ENCODE results near the gene PANK1. TPM values are rescaled to one million over a fixed set of nuclear protein-coding genes. Genes with fewer than 3 reads are reported as not detected.
"Not testable (repeated sequence)": the region's sequence is repeated elsewhere in the genome, so short reads cannot be mapped to it uniquely, and the experiment has no call there.

PANK1 gene
- total RNA-seq, 2 donors from 2014 or later = 4.5 to 10.5 TPM

GRCh38 chr10:89622151-89622550 lies 22.9 kb downstream of the PANK1 start:
- no peak for ATAC-seq
- Mint-ChIP-seq H3K4me3 (no peak overlapping the region), H3K9me3 (peaks cover 4% of the 10 kb centered on the region), H3K27ac (no peak overlapping the region), H3K4me1 (ENCODE audit: low read depth in 2 of 2) (peaks cover 0 to 3% of the 10 kb centered on the region in 2 donors), H3K27me3 (no peaks in the 10 kb centered on the region), H3K36me3 (peaks cover 6% of the 10 kb centered on the region)
- DNase-seq (ENCODE audit: low spot score) = no peak

GRCh38 chr10:89621438-89621837 lies 23.6 kb downstream of the PANK1 start:
- Mint-ChIP-seq H3K9me3 (peaks cover 4% of the 10 kb centered on the region), H3K27ac (no peak overlapping the region)

GRCh38 chr10:89620296-89620695 lies 24.7 kb downstream of the PANK1 start:
- H3K4me1 Mint-ChIP-seq (ENCODE audit: low read depth in 2 of 2); H3K36me3 Mint-ChIP-seq; DNase-seq (ENCODE audit: low spot score); ATAC-seq; H3K4me3 Mint-ChIP-seq; H3K27ac Mint-ChIP-seq; H3K27me3 Mint-ChIP-seq; H3K9me3 Mint-ChIP-seq: not testable (repeated sequence)

More at GRCh38 chr10:89621438-89621837, 23.6 kb downstream of the PANK1 start:
- DNase-seq (ENCODE audit: low spot score) = no peak
- Mint-ChIP-seq H3K4me3 (no peak overlapping the region), H3K36me3 (peaks cover 6% of the 10 kb centered on the region), H3K4me1 (ENCODE audit: low read depth in 2 of 2) (peaks cover 0 to 3% of the 10 kb centered on the region in 2 donors), H3K27me3 (no peaks in the 10 kb centered on the region)
- ATAC-seq = no peak

- peak overlapping the region in 1 of 2 donors; percentile 19 for H3K27ac Mint-ChIP-seq
- no peaks in the 10 kb centered on the region for H3K27me3 Mint-ChIP-seq
- H3K36me3 Mint-ChIP-seq = peaks cover 6% of the 10 kb centered on the region
- H3K4me3 Mint-ChIP-seq = no peak overlapping the region
- ATAC-seq (no peak), DNase-seq (ENCODE audit: low spot score) (no peak)
- H3K9me3 Mint-ChIP-seq = peaks cover 4% of the 10 kb centered on the region
- H3K4me1 Mint-ChIP-seq (ENCODE audit: low read depth in 2 of 2) = peaks cover 5% of the 10 kb centered on the region in 2 donors
These were observed 29.2 kb downstream of the PANK1 start for GRCh38 chr10:89615824-89616223.

- Mint-ChIP-seq H3K27me3 (no peaks in the 10 kb centered on the region), H3K27ac (no peak overlapping the region), H3K4me3 (no peak overlapping the region), H3K4me1 (ENCODE audit: low read depth in 2 of 2) (peaks cover 5% of the 10 kb centered on the region in 2 donors), H3K36me3 (no peaks in the 10 kb centered on the region), H3K9me3 (no peaks in the 10 kb centered on the region)
- no peak for ATAC-seq
- no peak for DNase-seq (ENCODE audit: low spot score)
These were observed 29.9 kb downstream of the PANK1 start for GRCh38 chr10:89615112-89615511.

GRCh38 chr10:89613582-89613981 lies 31.5 kb downstream of the PANK1 start:
- H3K36me3 Mint-ChIP-seq = no peaks in the 10 kb centered on the region
- H3K27ac Mint-ChIP-seq = no peak overlapping the region
- no peaks in the 10 kb centered on the region for H3K27me3 Mint-ChIP-seq

GRCh38 chr10:89611282-89611681 lies 33.8 kb downstream of the PANK1 start:
- no peaks in the 10 kb centered on the region for H3K27me3 Mint-ChIP-seq
- ATAC-seq = no peak
- peaks cover 5% of the 10 kb centered on the region in 2 donors for H3K4me1 Mint-ChIP-seq (ENCODE audit: low read depth in 2 of 2)
- no peak overlapping the region for H3K27ac Mint-ChIP-seq
- H3K9me3 Mint-ChIP-seq = no peaks in the 10 kb centered on the region
- H3K36me3 Mint-ChIP-seq = no peaks in the 10 kb centered on the region
- no peak for DNase-seq (ENCODE audit: low spot score)
- H3K4me3 Mint-ChIP-seq = no peak overlapping the region

More at GRCh38 chr10:89613582-89613981, 31.5 kb downstream of the PANK1 start:
- DNase-seq (ENCODE audit: low spot score) (no peak), ATAC-seq (no peak)
- no peaks in the 10 kb centered on the region for H3K9me3 Mint-ChIP-seq
- H3K4me3 Mint-ChIP-seq = no peak overlapping the region
- H3K4me1 Mint-ChIP-seq (ENCODE audit: low read depth in 2 of 2) = peaks cover 5% of the 10 kb centered on the region in 2 donors

GRCh38 chr10:89609833-89610346 lies 35.2 kb downstream of the PANK1 start:
- no peak for DNase-seq (ENCODE audit: low spot score)
- H3K27ac Mint-ChIP-seq = no peak overlapping the region
- no peaks in the 10 kb centered on the region for H3K4me1 Mint-ChIP-seq (ENCODE audit: low read depth in 2 of 2)

GRCh38 chr10:89604200-89604599 lies 40.8 kb downstream of the PANK1 start:
- H3K4me1 Mint-ChIP-seq (ENCODE audit: low read depth in 2 of 2) = no peaks in the 10 kb centered on the region
- no peaks in the 10 kb centered on the region for H3K9me3 Mint-ChIP-seq
- no peaks in the 10 kb centered on the region for H3K27me3 Mint-ChIP-seq
- H3K27ac Mint-ChIP-seq = no peak overlapping the region
- no peaks in the 10 kb centered on the region for H3K36me3 Mint-ChIP-seq
- H3K4me3 Mint-ChIP-seq = no peak overlapping the region
- ATAC-seq (no peak), DNase-seq (ENCODE audit: low spot score) (no peak)

More at GRCh38 chr10:89609833-89610346, 35.2 kb downstream of the PANK1 start:
- H3K27me3 Mint-ChIP-seq = no peaks in the 10 kb centered on the region
- ATAC-seq = no peak
- H3K4me3 Mint-ChIP-seq = no peak overlapping the region
- H3K9me3 Mint-ChIP-seq = no peaks in the 10 kb centered on the region
- H3K36me3 Mint-ChIP-seq = no peaks in the 10 kb centered on the region

GRCh38 chr10:89602919-89603318 lies 42.1 kb downstream of the PANK1 start:
- Mint-ChIP-seq H3K9me3 (no peaks in the 10 kb centered on the region), H3K27ac (no peak overlapping the region), H3K4me1 (ENCODE audit: low read depth in 2 of 2) (no peaks in the 10 kb centered on the region), H3K36me3 (no peaks in the 10 kb centered on the region), H3K4me3 (no peak overlapping the region), H3K27me3 (no peaks in the 10 kb centered on the region)
- DNase-seq (ENCODE audit: low spot score) = no peak
- ATAC-seq = no peak

- Mint-ChIP-seq H3K27me3 (no peaks in the 10 kb centered on the region), H3K4me3 (no peak overlapping the region), H3K9me3 (no peaks in the 10 kb centered on the region), H3K27ac (no peak overlapping the region), H3K4me1 (ENCODE audit: low read depth in 2 of 2) (no peaks in the 10 kb centered on the region), H3K36me3 (no peaks in the 10 kb centered on the region)
- DNase-seq (ENCODE audit: low spot score) (no peak), ATAC-seq (no peak)
These were observed 43.2 kb downstream of the PANK1 start for GRCh38 chr10:89601728-89602361.

GRCh38 chr10:89600041-89600440 lies 45.0 kb downstream of the PANK1 start:
- no peak for ATAC-seq

GRCh38 chr10:89593043-89593442 lies 52.0 kb downstream of the PANK1 start:
- Mint-ChIP-seq H3K36me3 (no peaks in the 10 kb centered on the region), H3K27ac (no peak overlapping the region), H3K4me1 (ENCODE audit: low read depth in 2 of 2) (no peaks in the 10 kb centered on the region), H3K4me3 (no peak overlapping the region), H3K27me3 (no peaks in the 10 kb centered on the region), H3K9me3 (no peaks in the 10 kb centered on the region)
- ATAC-seq (no peak), DNase-seq (ENCODE audit: low spot score) (no peak)

More at GRCh38 chr10:89600041-89600440, 45.0 kb downstream of the PANK1 start:
- H3K4me3 Mint-ChIP-seq = no peak overlapping the region
- no peak for DNase-seq (ENCODE audit: low spot score)
- no peaks in the 10 kb centered on the region for H3K36me3 Mint-ChIP-seq
- H3K27ac Mint-ChIP-seq = no peak overlapping the region
- H3K4me1 Mint-ChIP-seq (ENCODE audit: low read depth in 2 of 2) = no peaks in the 10 kb centered on the region
- no peaks in the 10 kb centered on the region for H3K27me3 Mint-ChIP-seq
- H3K9me3 Mint-ChIP-seq = no peaks in the 10 kb centered on the region

GRCh38 chr10:89592539-89592938 lies 52.5 kb downstream of the PANK1 start:
- Mint-ChIP-seq H3K4me3 (no peak overlapping the region), H3K27me3 (no peaks in the 10 kb centered on the region), H3K9me3 (no peaks in the 10 kb centered on the region), H3K36me3 (no peaks in the 10 kb centered on the region), H3K27ac (no peak overlapping the region), H3K4me1 (ENCODE audit: low read depth in 2 of 2) (no peaks in the 10 kb centered on the region)
- DNase-seq (ENCODE audit: low spot score) (no peak), ATAC-seq (no peak)
